Occipital lobe (tissue), 2 donors: ENCODE measurements around the gene CAND1. TPM values are rescaled to one million over a fixed set of nuclear protein-coding genes. Genes with fewer than 3 reads are reported as not detected.

Source experiments
- DNase-seq: peaks from one replicate; lab custom pipeline; 2025; lab: John Stamatoyannopoulos, UW
- total RNA-seq: library from RNA; depleted of rRNA; stranded (reverse); fragments of >200 nt; gene quantifications from one replicate; pipeline ENCODE4 v1.2.3, GENCODE V29; 2014

The CAND1 gene
- 355 TPM for total RNA-seq

DNA sequence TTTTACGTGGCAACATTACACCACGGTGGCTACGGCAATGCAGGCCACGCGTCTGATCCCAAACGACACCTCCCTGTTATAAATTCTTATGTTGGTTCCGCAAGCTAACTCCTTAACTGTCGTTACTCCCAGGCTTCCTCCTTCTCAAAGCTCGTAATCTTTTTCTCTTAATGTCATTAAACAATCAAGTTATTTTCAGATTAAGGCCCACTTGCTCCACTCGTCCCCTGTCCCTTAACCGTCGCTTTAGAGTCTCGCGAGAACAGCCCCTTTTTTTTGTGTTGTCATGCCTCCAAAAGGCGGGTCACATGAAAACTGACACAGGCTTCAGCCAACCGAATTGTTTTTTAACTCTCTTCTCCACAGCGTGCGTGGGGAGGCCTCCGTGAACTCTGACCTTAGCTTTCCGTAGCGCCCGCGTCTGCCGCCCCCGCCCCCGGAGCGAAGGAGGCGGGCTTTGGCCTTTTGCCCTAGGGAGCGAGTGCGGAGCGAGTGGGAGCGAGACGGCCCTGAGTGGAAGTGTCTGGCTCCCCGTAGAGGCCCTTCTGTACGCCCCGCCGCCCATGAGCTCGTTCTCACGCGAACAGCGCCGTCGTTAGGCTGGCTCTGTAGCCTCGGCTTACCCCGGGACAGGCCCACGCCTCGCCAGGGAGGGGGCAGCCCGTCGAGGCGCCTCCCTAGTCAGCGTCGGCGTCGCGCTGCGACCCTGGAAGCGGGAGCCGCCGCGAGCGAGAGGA, at the start of gene CAND1:
Gene CAND1 (plus strand): TSS at position 463 of the 737 bp plus-strand sequence. CDS start 360 bp downstream, outside the sequence.
- peak; percentile 99 for DNase-seq

- DNase-seq, result no peak
Measured at GRCh38 chr12:67220065-67220464, 49.1 kb upstream of the CAND1 start.

GRCh38 chr12:67222302-67222701, 46.9 kb upstream of the CAND1 start:
- no peak for DNase-seq

GRCh38 chr12:67223225-67223624, 45.9 kb upstream of the CAND1 start:
- DNase-seq, result no peak

GRCh38 chr12:67237231-67237630, 31.9 kb upstream of the CAND1 start:
- no peak for DNase-seq

- DNase-seq, result no peak
Measured at GRCh38 chr12:67239061-67239460, 30.1 kb upstream of the CAND1 start.

GRCh38 chr12:67241482-67241881, 27.7 kb upstream of the CAND1 start:
- DNase-seq, result no peak

DNA sequence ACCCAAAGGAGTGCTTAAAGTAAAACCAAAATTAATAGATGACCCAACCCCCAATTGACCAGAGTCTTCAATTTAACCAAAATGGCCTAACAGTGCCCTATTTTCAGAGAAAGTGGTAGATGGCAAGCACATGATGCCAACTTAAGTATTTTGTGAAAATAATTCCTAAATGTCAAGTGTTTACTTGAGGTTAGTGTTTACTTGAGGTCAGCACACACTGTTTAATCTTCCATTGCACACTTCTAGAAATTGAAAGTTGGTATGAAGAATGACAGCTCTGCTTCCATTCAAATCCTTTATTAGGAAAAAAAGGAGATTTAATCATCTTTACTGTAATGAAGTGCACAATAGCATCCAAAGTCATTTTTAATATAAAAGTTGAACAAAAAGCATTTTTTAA, 25.9 kb upstream of the CAND1 start:
- no peak for DNase-seq

DNA sequence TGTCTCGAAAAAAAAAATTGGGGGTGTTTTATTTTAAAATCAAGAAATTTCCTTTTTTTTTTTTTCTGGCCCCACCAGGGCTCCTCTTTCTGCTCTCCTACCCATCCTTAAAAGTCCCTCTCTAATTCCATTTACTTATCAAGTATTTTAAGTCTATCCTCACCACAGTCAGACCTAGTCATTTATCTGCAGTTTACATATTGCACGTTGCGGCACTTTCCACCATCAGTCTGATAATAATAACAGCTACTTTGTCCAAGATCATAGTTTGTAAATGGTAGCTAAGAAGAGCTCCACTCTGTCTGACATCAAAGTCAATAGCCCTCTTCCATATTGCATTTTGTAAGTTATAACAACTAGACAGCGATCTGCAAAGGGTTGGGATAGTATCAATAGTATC, 23.6 kb upstream of the CAND1 start:
- no peak for DNase-seq

GRCh38 chr12:67251012-67251411, 18.1 kb upstream of the CAND1 start:
- DNase-seq, result no peak

GRCh38 chr12:67254372-67255026, 14.7 kb upstream of the CAND1 start:
- no peak for DNase-seq

DNA sequence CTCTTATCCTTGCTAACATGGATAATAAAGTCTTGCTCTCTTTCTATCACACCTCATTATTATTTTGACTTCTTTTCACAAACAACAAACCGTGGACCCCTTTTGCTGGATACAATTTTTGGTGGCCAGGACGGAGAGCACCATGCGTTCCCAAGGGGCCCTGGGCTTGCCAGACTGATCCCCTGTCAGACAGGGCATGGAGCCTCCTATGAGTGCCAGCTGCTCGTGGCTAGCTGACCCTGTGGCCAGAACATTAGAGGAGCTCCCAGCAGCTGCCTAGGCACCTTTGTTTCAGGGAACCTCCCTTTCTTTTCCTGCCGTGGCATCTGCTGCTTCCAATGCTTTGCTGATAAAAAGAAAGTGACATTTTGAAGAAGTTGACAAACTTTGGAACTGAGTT, 12.5 kb upstream of the CAND1 start:
- DNase-seq, result no peak

GRCh38 chr12:67263471-67263870, 5.7 kb upstream of the CAND1 start:
- DNase-seq, result no peak

GRCh38 chr12:67268335-67268895, 743 bp upstream of the CAND1 start:
- peak; percentile 94 for DNase-seq

DNA sequence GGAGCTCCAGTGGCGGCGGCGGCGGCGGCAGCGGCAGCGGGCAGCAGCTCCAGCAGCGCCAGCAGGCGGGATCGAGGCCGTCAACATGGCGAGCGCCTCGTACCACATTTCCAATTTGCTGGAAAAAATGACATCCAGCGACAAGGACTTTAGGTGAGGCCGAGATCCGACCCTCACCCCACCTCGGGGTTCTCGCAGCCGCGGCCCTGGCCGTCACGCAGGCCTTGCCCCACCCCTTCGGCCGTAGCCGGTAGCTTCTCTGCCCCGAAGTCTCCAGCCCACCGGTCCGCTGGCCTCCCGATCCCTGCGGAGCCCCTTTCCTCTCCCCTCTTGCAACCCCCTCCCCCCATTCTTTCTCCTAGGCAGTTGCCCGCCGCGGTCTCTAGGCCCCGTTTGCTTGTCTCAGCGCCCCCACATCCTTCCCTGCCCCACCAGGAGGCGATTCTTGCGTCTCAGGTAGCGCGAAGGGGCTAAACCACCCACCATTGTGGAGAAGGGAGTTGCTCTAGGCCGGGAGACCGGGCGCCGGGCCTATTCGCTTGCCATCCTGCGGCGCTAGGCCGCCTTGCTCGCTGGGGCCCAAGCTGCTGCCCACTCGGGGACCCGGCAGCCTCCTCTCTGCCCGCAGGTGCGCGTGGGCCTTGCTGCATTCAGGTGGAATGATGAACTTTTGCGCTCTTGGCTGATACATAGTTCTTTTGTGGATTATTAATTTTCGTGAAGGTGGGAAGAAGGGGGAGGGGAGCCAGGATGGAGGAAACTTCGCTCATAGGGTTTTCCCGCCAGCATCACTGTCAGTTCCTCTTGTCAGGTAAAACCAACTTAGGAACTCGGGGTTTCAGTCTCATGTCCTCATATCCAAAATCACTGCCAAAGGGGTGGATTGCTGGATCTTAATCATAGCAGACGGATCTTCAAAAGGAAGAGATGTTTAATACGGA, 745 bp downstream of the CAND1 start:
- peak; percentile 21 for DNase-seq

DNA sequence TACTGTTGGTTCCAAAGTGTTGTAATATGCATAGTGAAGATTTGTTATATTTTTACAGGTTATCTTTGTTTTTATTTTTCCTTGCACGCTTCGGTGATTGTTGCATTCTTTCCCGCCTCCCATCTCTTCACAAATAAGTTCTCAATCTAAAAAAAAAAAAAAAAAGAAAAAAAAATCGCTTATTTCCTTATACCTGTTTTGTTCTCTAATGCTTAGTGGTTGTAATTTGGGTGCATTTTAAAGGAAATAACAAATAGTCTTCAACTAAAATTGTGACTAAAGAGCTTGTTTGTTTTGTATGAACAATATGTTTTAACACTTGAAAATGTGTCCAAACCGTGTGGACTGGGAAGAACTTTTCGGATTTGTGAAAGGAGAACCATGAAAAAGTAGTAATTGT, 1.5 kb downstream of the CAND1 start:
- DNase-seq, result no peak

- DNase-seq, result no peak
Measured at GRCh38 chr12:67271976-67272375, 2.8 kb downstream of the CAND1 start.

- DNase-seq, result no peak
Measured at GRCh38 chr12:67274186-67274585, 5.0 kb downstream of the CAND1 start.

DNA sequence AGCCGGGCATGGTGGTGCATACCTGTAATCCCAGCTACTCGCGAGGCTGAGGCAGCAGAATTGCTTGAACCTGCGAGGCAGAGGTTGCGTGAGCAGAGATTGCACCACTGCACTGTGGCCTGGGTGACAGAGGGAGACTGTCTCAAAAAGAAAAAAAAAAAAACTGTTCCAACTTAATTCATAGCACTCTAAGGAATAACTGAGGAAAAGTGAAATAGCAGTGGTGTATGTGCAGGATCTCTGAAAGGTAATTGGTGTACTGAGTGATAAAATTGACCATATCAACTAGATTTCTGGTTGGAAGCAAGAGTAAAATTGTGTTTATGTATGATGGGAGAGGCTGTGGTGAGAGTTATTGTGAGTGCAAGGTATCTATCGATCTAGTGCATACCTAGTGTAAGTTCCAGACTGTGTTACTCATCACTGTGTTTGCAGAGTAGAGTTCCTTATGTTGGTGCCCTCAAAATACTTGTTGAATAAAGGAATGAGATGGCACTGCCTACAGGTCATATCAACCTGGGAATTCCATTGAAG, 6.3 kb downstream of the CAND1 start:
- DNase-seq, result no peak

GRCh38 chr12:67276421-67276820, 7.3 kb downstream of the CAND1 start:
- DNase-seq, result no peak

GRCh38 chr12:67279637-67280036, 10.5 kb downstream of the CAND1 start:
- no peak for DNase-seq
